Measurements from ENCODE around the gene BCL2.

BCL2 gene

DNA sequence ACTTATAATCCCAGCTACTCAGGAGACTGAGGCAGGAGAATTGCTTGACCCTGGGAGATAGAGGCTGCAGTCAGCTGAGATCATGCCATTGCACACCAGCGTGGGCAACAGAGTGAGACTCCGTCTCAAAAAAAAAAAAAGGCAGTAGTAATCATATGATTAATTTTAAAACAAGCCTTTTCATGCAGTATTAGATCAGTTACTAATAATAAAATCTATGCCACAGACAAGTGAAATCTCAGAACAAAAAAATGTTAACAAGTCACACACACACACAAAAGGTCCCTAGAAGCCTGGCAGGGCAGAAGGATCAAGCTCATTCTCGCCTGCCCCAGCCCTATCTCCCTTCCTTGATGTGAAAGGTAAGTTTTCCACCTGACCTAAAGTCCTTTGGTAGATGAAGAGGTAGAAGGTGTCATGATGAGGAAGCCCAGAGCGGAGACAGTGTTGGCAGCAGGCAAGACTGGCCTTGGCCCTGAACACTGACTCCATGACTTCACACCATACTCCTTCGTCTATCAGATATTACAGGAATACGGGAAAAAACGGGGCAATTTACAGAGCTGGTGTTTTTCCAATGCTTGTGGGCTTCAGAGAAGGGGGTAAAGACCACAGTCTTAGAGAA is 36.8 kb upstream of the BCL2 start:
- no peak for TF ChIP-seq EZH2phosphoT487 (IDR thresholded peaks at IDR 0.05; ENCODE audit: low read depth)
- TF ChIP-seq, protein P1, sequence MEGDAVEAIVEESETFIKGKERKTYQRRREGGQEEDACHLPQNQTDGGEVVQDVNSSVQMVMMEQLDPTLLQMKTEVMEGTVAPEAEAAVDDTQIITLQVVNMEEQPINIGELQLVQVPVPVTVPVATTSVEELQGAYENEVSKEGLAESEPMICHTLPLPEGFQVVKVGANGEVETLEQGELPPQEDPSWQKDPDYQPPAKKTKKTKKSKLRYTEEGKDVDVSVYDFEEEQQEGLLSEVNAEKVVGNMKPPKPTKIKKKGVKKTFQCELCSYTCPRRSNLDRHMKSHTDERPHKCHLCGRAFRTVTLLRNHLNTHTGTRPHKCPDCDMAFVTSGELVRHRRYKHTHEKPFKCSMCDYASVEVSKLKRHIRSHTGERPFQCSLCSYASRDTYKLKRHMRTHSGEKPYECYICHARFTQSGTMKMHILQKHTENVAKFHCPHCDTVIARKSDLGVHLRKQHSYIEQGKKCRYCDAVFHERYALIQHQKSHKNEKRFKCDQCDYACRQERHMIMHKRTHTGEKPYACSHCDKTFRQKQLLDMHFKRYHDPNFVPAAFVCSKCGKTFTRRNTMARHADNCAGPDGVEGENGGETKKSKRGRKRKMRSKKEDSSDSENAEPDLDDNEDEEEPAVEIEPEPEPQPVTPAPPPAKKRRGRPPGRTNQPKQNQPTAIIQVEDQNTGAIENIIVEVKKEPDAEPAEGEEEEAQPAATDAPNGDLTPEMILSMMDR (IDR thresholded peaks at IDR 0.05; ENCODE audit: low read depth, low read length) = no peak
- Histone ChIP-seq H3K9me3 (ENCODE audit: insufficient read depth, low read length) (no peaks in the 10 kb centered on the region), H2AFZ (ENCODE audit: low read depth, low read length) (no peak overlapping the region), H3K27ac (ENCODE audit: low read length) (no peak overlapping the region), H4K20me1 (ENCODE audit: insufficient read depth, low read length) (no peaks in the 10 kb centered on the region), H3K4me3 (ENCODE audit: low read length) (no peak overlapping the region), H3K9ac (ENCODE audit: low read length) (no peak overlapping the region), H3K79me2 (ENCODE audit: low read length) (no peaks in the 10 kb centered on the region), H3K4me1 (ENCODE audit: low read length) (no peaks in the 10 kb centered on the region), H3K27me3 (ENCODE audit: low read depth, low read length) (no peaks in the 10 kb centered on the region), H3K4me2 (ENCODE audit: low read length) (no peak overlapping the region), H3K36me3 (replicated peaks; ENCODE audit: low read depth, low read length) (peaks cover 38% of the 10 kb centered on the region)

DNA sequence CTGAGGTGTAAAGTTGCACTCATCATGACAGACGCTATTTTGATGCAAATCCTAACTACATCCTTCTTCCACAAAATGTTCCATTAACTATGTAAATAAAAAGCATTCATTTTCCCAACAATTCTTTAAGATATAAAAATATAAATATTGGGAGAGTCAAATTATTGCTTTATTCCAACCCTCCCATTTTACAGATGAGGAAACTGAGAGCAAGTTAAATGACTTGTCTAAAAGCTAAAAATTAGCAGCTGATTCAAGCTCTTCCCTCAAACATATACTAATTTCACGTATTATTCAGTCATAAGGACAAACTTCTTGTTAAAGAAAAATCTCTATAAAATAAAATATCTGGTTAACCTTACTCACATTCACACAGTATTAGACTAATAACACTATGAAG is 30.7 kb upstream of the BCL2 start:
- Histone ChIP-seq H3K79me2 (ENCODE audit: low read length) (no peaks in the 10 kb centered on the region), H3K4me2 (ENCODE audit: low read length) (no peak overlapping the region), H3K36me3 (replicated peaks; ENCODE audit: low read depth, low read length) (peaks cover 57% of the 10 kb centered on the region), H4K20me1 (ENCODE audit: insufficient read depth, low read length) (no peaks in the 10 kb centered on the region), H2AFZ (ENCODE audit: low read depth, low read length) (no peak overlapping the region), H3K4me1 (ENCODE audit: low read length) (peaks cover 11% of the 10 kb centered on the region), H3K9ac (ENCODE audit: low read length) (no peak overlapping the region), H3K9me3 (ENCODE audit: insufficient read depth, low read length) (no peaks in the 10 kb centered on the region), H3K27ac (ENCODE audit: low read length) (no peak overlapping the region), H3K27me3 (ENCODE audit: low read depth, low read length) (no peaks in the 10 kb centered on the region), H3K4me3 (ENCODE audit: low read length) (no peak overlapping the region)
- TF ChIP-seq, protein P1 (IDR thresholded peaks at IDR 0.05; ENCODE audit: low read depth, low read length) = no peak
- TF ChIP-seq EZH2phosphoT487 (IDR thresholded peaks at IDR 0.05; ENCODE audit: low read depth) = no peak

- Histone ChIP-seq H3K4me1 (ENCODE audit: low read length) (peaks cover 11% of the 10 kb centered on the region), H3K36me3 (replicated peaks; ENCODE audit: low read depth, low read length) (peaks cover 58% of the 10 kb centered on the region), H2AFZ (ENCODE audit: low read depth, low read length) (no peak overlapping the region), H3K79me2 (ENCODE audit: low read length) (no peaks in the 10 kb centered on the region), H3K9ac (ENCODE audit: low read length) (no peak overlapping the region), H3K4me2 (ENCODE audit: low read length) (peak overlapping the region; percentile 66), H3K4me3 (ENCODE audit: low read length) (peak overlapping the region; percentile 33; the same call in 1 of the 2 replicates), H3K9me3 (ENCODE audit: insufficient read depth, low read length) (no peaks in the 10 kb centered on the region), H3K27ac (ENCODE audit: low read length) (peak overlapping the region; percentile 59), H3K27me3 (ENCODE audit: low read depth, low read length) (no peaks in the 10 kb centered on the region), H4K20me1 (ENCODE audit: insufficient read depth, low read length) (no peaks in the 10 kb centered on the region)
- TF ChIP-seq, protein P1 (IDR thresholded peaks at IDR 0.05; ENCODE audit: low read depth, low read length) = no peak
- TF ChIP-seq EZH2phosphoT487 (IDR thresholded peaks at IDR 0.05; ENCODE audit: low read depth) = no peak
These were observed 29.1 kb upstream of the BCL2 start for GRCh38 chr18:63348508-63349136.

GRCh38 chr18:63346480-63347183 is 27.1 kb upstream of the BCL2 start:
- Histone ChIP-seq H2AFZ (ENCODE audit: low read depth, low read length) (no peak overlapping the region), H3K27me3 (ENCODE audit: low read depth, low read length) (no peaks in the 10 kb centered on the region), H3K9me3 (ENCODE audit: insufficient read depth, low read length) (no peaks in the 10 kb centered on the region), H3K36me3 (replicated peaks; ENCODE audit: low read depth, low read length) (peaks cover 57% of the 10 kb centered on the region), H3K4me1 (ENCODE audit: low read length) (peaks cover 11% of the 10 kb centered on the region), H3K79me2 (ENCODE audit: low read length) (no peaks in the 10 kb centered on the region), H3K4me2 (ENCODE audit: low read length) (no peak overlapping the region), H3K9ac (ENCODE audit: low read length) (no peak overlapping the region), H3K27ac (ENCODE audit: low read length) (no peak overlapping the region), H4K20me1 (ENCODE audit: insufficient read depth, low read length) (no peaks in the 10 kb centered on the region), H3K4me3 (ENCODE audit: low read length) (no peak overlapping the region)
- TF ChIP-seq, protein P1 (IDR thresholded peaks at IDR 0.05; ENCODE audit: low read depth, low read length) = no peak
- no peak for TF ChIP-seq EZH2phosphoT487 (IDR thresholded peaks at IDR 0.05; ENCODE audit: low read depth)
